Stimulated activated CD4-positive, alpha-beta T cell treated with anti-CD3 and anti-CD28 coated beads, Interleukin-12 subunit alpha, Interleukin-12 subunit beta, amount 100 ng/mL, for 4 hours (primary cell): Measurements from ENCODE around the gene DDX41.

Experiments
- DNase-seq: peaks from one replicate; pipeline ENCODE4 v3.0.0-alpha.2; 2020

The DDX41 gene

DNA sequence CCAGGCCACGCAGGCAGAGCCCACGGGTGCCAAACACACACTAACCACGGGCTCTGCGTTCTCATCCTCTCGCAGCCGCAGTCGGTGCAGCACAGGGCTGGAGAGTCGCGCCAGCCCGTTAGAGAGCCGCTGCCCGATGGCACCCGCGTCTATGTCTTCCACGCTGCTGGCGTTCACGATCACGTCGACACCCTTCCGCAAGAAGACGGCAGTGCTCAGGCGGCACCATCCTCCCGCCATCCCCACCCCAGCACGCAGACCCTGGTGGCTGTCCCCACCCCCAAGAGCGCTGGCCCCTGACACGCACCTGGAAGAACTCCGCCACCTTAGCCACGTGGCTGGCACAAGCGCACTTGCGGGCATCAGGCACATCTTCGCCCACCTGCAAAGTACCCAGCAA is 49.3 kb downstream of the DDX41 start:
- DNase-seq: no peak

DNA sequence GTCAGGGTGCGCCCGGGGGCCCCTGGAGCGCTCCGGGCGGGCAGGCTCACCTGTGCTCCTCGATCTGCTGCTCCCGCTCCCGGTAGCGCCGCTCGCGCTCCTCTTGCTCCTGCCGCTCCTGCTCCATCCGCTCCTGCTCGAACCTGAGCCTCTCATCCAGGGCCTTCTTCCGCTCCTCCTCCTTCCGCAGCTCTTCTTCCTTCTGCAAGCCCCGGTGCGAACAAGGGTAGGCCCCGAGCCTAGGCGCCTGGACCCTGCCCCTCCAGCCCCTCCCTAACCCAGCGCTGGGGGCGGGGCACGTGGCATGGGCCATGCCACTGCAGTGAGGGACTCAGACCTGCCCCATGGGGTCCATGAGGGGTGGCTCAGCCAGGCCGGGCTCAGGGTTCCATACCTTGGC is 49.9 kb downstream of the DDX41 start:
- DNase-seq: no peak

DNA sequence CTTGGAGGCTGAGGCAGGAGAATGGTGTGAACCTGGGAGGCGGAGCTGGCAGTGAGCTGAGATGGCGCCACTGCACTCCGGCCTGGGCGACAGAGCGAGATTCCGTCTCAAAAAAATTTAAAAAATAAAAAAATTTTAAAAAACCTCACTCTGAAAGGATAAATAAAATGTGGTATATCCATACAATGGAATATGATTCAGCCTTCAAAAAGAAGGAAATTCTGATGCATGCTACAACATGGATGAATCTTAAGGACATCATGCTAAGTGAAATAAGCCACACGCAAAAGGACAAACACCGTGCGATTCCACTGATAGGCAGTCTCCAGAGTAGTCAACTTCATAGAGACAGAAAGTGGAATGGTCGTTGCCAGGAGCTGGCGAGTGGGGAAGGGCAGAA is 51.7 kb downstream of the DDX41 start:
- DNase-seq: no peak

DNA sequence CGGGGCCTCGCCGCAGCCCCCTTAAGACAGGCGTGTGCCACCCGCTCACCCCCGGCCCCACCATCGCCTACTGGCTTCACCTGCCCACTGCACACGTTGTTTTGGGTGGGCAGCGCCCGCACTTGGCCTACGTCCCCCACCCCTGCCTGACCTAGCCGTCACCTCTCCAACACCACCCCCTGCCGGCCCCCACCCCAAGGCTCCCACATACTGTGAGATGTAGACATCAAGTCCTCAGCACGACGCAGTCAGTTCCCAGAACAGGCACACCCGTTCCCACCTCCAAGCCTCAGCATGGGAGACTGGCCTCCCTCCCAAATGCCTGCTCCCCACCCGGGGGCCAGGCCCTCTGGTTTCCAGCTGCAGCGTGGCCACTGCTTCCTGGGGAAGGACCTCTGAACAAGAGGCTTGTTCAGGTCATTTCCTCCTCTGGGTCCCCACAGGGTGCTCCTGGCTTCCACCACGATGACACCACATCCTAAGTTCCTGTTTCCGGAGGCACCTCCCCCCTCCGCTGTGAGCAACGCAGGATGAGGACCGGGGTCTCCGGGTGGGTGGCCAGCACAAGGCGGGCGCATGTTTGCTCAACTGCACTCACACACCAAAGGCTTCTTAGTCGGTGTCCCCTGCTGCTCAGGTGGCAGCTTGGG is 54.6 kb downstream of the DDX41 start:
- no peak for DNase-seq
